ENCODE measurements around the gene KRTAP2-1.
"Not testable (repeated sequence)": the region's sequence is repeated elsewhere in the genome, so short reads cannot be mapped to it uniquely, and the experiment has no call there.

The KRTAP2-1 gene

GRCh38 chr17:41055130-41055529, 8.0 kb upstream of the KRTAP2-1 start, which contains the start of gene KRTAP2-2:
Gene KRTAP2-2, minus strand, starts transcription at chr17:41055230. Its CDS starts 19 bp downstream, at chr17:41055211.
- DNase-seq, result not testable (repeated sequence)

GRCh38 chr17:41054556-41054955, 7.4 kb upstream of the KRTAP2-1 start:
- not testable (repeated sequence) for DNase-seq

GRCh38 chr17:41054025-41054424, 6.9 kb upstream of the KRTAP2-1 start:
- no peak for DNase-seq

GRCh38 chr17:41052566-41052965, 5.5 kb upstream of the KRTAP2-1 start:
- no peak for DNase-seq

GRCh38 chr17:41049110-41049509, 2.0 kb upstream of the KRTAP2-1 start:
- no peak for DNase-seq

GRCh38 chr17:41048441-41048840, 1.3 kb upstream of the KRTAP2-1 start:
- no peak for DNase-seq

- DNase-seq, result no peak
Measured at GRCh38 chr17:41042953-41043352, 4.2 kb downstream of the KRTAP2-1 start.

- DNase-seq, result not testable (repeated sequence)
Measured at GRCh38 chr17:41040783-41041571, 6.1 kb downstream of the KRTAP2-1 start, which contains the start of gene KRTAP1-1. Gene KRTAP1-1, minus strand, starts transcription at chr17:41041450. Its CDS starts 53 bp downstream, at chr17:41041397.

GRCh38 chr17:41037853-41038350, 9.2 kb downstream of the KRTAP2-1 start:
- no peak for DNase-seq

GRCh38 chr17:41034346-41034935, 12.7 kb downstream of the KRTAP2-1 start, which contains the start of gene KRTAP1-3:
Gene KRTAP1-3, minus strand, starts transcription at chr17:41034874. Its CDS starts 53 bp downstream, at chr17:41034821.
- not testable (repeated sequence) for DNase-seq

GRCh38 chr17:41029633-41030245, 17.4 kb downstream of the KRTAP2-1 start, which contains the start of gene KRTAP1-4:
Gene KRTAP1-4, minus strand, starts transcription at chr17:41030195. Its CDS starts 117 bp downstream, at chr17:41030078.
- no peak for DNase-seq

GRCh38 chr17:41026715-41027471, 20.2 kb downstream of the KRTAP2-1 start, which contains the start of gene KRTAP1-5:
Gene KRTAP1-5, minus strand, starts transcription at chr17:41027208. Its CDS starts 53 bp downstream, at chr17:41027155.
- DNase-seq, result no peak

GRCh38 chr17:41024697-41025096, 22.4 kb downstream of the KRTAP2-1 start:
- DNase-seq, result no peak

GRCh38 chr17:41020336-41020735, 26.8 kb downstream of the KRTAP2-1 start:
- DNase-seq, result no peak

- no peak for DNase-seq
Measured at GRCh38 chr17:41019415-41019814, 27.7 kb downstream of the KRTAP2-1 start.

GRCh38 chr17:41018541-41018940, 28.6 kb downstream of the KRTAP2-1 start:
- no peak for DNase-seq

- DNase-seq, result no peak
Measured at GRCh38 chr17:41016578-41017215, 30.4 kb downstream of the KRTAP2-1 start.

GRCh38 chr17:41015454-41015853, 31.7 kb downstream of the KRTAP2-1 start:
- no peak for DNase-seq

GRCh38 chr17:41013606-41014005, 33.5 kb downstream of the KRTAP2-1 start:
- DNase-seq, result no peak

GRCh38 chr17:41013181-41013580, 33.9 kb downstream of the KRTAP2-1 start:
- DNase-seq, result no peak

GRCh38 chr17:41012326-41013120, 34.6 kb downstream of the KRTAP2-1 start:
- no peak for DNase-seq

Measured in activated gamma-delta T cell treated with Interleukin-2 at 50 U/mL for 16 hours (primary cell).